Measurements from ENCODE around the gene DNPH1.

The DNPH1 gene

DNA sequence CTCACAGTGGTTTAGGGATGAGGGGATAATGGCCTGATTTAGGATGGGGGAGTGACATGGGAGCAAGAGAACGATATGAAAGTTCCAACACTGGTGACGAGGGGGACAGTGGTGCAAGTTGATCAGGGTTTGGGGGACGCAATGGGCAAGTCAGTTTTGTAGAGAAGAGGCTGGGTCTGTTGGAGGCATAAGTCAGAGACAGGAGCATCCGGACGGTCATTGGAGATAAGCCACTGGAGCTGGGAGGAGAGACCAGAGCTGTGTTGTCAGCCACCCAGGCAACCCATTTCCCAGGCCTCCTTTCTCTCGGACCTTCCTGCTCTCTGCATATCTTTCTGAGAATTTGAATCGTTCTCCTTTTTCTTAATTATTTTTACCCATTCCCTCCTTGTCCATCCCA, 9.5 kb downstream of the DNPH1 start:
- no peak overlapping the region for H3K27ac ChIP-seq
- no peak for DNase-seq (ENCODE audit: low read depth, low spot score)

DNA sequence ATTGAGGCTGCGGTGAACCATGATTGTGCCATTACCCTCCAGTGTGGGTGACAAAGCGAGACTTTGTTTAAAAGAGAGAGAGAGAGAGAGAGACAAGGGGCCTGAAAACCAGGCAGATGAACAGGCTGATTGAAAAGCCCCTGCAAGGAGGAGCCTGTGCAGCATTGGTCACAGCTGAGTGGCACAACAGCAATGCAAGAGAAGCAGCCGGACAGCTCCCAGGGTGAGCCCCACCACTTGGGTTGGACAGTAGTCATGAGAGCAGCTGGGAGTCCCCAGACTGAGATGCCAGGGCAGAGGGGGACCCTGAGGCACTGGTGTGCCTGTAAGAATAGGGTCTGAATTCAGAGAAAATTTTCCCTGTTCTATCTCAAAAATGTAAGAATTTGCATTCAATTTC, 10.2 kb downstream of the DNPH1 start:
- DNase-seq (ENCODE audit: low read depth, low spot score), result no peak
- no peak overlapping the region for H3K27ac ChIP-seq

DNA sequence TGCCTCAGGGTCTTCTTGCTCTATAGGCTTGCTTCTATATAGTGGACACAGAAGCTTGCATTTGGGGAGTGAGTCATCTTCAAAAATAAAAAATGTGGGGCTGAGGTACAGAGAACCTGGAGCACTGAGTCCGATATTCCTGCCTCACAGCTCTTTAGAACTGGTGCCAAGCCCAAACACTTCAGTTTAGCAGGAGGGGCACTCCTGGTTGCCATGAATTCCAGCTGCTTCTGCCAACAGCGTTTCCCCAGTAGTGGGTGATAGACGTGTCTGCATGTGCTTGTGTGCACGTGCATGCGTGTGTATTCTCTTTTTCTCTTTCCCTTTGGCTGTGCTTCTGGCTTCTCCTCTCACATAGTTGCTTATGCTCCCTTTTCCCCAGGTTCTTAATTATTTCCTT, 11.9 kb downstream of the DNPH1 start:
- DNase-seq (ENCODE audit: low read depth, low spot score), result no peak
- H3K27ac ChIP-seq, result no peak overlapping the region

DNA sequence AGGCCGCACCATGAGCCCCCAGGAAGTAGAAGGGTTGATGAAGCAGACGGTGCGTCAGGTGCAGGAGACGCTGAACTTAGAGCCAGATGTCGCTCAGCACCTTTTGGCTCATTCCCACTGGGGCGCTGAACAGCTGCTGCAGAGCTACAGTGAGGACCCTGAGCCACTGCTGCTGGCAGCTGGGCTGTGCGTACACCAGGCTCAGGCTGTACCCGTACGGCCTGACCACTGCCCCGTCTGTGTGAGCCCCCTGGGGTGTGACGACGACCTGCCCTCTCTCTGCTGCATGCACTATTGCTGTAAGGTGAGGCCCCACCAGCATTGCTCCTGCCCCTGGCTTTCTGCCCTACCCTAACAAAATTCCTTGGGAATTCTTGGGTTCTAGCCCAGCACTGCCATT, 13.1 kb downstream of the DNPH1 start:
- DNase-seq (ENCODE audit: low read depth, low spot score), result no peak
- no peak overlapping the region for H3K27ac ChIP-seq

DNA sequence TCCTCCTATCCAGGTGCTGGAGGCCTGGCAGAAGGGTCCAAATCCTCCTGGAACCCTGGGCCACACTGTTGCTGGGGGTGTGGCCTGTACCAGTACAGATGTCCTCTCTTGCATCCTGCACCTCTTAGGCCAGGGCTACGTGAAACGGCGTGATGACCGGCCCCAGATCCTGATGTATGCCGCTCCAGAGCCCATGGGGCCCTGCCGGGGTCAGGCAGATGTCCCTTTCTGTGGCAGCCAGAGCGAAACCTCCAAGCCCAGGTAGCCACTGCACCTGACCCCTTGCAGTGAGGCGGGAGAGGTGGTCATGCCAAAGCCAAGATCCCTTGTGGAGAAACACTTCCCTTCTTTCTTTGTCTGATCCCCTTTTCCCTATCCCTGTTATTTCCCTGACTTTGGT, 14.2 kb downstream of the DNPH1 start:
- no peak for DNase-seq (ENCODE audit: low read depth, low spot score)

DNA sequence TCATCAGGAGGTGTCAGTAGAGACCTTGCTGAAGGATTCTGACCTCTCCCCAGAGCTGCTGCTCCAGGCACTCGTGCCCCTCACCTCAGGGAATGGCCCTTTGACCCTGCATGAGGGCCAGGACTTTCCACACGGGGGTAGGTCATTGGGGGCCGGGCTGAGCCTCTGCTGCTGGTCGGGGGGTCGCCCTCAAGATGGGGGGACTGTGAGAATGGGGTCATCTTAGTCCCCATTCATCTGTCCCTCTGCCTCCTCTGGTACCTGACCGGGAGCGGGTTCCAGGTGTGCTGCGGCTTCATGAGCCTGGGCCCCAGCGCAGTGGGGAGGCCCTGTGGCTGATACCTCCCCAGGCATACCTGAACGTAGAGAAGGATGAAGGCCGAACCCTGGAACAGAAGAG, 15.8 kb downstream of the DNPH1 start:
- H3K27ac ChIP-seq, result no peak overlapping the region
- no peak for DNase-seq (ENCODE audit: low read depth, low spot score)

More for the DNA sequence above, 14.2 kb downstream of the DNPH1 start:
- no peak overlapping the region for H3K27ac ChIP-seq

DNA sequence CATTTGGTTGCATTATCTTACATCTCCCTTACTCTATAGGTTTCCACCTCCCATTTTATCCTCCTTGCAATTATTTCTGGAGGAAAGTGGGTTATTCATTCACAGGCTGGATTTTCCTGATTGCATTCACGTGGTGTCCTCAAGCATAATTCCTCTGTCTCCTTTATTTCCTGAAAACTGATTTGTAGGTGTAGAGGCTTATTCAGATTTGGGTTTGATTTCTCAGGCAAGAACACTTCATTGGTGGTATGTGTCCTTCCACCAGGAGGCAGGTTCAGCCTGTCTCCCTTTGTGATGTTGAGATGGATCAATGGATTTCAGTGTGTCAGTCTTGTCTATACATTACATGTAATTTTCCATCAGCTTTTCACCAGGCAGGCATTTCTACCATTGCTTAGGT, 17.3 kb downstream of the DNPH1 start:
- no peak overlapping the region for H3K27ac ChIP-seq
- no peak for DNase-seq (ENCODE audit: low read depth, low spot score)

DNA sequence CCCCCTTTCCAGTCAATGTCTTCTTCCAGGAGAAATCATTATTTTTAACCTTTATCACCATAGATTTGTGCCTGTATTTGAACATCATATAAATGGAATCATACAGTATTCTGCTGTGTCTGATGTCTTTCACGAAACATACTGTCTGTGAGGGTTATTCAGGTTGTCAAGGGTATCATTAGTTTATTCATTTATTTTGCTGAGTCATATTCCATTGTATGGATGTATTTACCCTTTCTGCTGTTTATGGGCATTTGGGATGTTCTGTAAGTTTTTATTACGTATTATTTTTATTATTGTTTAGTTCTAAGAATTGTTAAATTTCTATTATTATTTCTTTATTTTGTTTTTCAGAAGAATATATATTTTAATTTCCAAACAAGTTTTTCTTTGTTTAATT, 22.0 kb downstream of the DNPH1 start:
- DNase-seq (ENCODE audit: low read depth, low spot score), result no peak
- no peak overlapping the region for H3K27ac ChIP-seq

DNA sequence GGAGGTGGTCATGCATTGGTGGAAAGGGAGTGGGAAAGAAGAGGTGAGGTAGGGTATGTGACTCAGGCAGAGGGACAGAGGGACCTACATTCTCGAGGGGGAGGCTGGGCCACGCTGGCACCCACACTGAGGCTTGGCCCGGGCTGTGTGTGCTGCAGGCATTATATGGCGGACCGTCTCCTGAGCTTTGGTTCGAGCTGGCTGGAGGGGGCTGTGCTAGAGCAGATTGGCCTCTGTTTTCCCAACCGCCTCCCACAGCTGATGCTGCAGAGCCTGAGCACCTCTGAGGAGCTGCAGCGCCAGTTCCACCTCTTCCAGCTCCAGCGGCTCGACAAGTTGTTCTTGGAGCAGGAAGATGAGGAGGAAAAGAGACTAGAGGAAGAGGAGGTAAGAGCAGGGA, 23.4 kb downstream of the DNPH1 start:
- no peak for DNase-seq (ENCODE audit: low read depth, low spot score)
- H3K27ac ChIP-seq, result no peak overlapping the region

DNA sequence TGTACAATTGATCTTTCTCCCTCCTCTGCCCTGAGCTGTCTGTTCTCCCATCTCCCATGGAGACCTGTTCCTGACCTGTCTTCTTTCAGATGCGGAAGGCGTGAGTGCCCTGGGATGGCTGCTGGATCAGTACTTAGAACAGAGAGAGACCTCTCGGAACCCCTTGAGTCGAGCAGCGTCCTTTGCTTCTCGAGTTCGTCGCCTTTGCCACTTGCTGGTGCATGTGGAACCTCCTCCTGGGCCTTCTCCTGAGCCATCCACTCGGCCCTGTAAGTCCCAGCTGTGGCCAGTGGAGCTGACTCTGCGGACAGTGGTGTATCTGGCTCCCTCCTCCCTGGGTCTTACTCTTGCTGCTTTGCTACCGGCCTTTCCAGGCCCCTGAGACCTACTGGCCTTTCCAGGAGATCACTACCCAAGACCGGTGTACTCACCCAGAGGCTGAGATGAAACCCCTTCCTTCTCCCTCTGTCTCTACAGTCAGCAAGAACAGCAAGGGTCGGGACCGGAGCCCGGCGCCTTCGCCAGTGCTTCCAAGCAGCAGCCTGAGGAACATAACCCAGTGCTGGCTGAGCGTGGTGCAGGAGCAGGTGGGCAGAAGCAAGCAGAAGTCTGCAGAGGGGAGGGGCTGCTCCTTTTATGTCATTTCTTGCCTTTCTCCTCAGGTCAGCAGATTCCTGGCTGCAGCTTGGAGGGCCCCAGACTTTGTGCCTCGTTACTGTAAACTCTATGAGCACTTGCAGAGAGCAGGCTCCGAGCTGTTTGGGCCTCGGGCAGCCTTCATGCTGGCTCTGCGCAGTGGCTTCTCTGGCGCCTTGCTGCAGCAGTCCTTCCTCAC, 24.8 kb downstream of the DNPH1 start:
- no peak for DNase-seq (ENCODE audit: low read depth, low spot score)
- no peak overlapping the region for H3K27ac ChIP-seq

DNA sequence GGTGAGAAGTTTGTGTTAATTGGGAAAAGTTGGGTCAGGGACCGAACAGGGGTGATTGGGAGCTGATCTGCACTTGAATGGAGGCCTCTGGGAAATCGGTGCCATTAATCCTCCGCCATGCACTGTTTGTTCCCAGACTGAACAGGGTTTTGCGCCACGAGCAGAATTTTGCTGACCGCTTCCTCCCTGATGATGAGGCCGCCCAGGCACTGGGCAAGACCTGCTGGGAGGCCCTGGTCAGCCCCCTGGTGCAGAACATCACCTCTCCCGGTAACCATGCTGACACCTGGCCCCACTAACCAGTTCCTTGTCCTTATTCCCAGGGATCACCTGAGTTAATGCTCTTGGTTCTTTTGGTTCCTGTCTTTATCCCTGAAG, 25.6 kb downstream of the DNPH1 start:
- no peak overlapping the region for H3K27ac ChIP-seq
- no peak for DNase-seq (ENCODE audit: low read depth, low spot score)

DNA sequence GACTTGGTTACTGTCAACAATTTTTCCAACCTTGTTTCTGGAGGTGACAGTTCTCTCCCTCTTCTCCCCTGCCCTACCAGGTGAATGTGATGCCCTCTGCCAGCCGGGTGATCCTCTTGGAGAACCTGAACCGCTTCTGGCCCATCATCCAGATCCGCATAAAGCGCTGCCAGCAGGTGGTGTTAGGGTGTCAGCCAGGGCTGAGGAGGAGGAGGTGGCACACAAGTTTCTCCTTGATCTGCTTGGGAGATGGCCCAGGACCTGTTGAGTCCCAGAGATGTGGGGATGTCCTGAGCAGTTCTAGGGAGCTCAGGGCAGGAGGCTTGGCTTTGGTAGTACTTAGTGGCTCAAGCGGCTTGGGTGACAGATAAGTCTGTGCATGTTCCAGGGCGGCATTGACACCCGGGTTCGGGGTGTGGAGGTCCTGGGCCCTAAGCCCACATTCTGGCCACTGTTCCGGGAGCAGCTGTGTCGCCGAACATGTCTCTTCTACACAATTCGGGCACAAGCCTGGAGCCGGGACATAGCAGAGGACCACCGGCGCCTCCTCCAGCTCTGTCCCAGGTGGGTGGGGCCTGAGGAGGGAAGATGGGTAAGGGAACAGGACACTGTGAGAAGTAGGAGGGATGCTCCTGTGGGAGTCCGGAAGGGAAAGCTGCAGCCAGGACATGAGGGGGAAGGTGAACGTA, 26.1 kb downstream of the DNPH1 start:
- no peak for DNase-seq (ENCODE audit: low read depth, low spot score)
- H3K27ac ChIP-seq, result no peak overlapping the region

DNA sequence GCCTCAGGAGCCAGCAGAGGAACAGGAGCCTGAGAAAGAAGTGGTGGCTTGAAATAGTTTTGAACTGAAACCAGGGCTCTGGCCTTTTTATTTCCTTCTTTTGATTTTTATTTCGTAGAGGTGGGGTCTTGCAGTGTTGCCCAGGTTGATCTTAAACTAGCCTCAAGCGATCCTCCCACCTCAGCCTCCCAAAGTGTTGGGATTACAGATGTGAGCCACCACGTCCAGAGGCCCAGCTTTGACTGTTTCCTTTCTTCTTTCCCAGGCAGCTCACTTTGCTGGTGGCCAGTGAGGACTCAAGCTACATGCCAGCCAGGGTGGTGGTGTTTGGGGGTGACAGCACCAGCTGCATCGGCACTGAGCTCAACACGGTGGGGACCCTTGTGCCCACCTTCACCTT, 26.8 kb downstream of the DNPH1 start:
- no peak for DNase-seq (ENCODE audit: low read depth, low spot score)
- no peak overlapping the region for H3K27ac ChIP-seq

DNA sequence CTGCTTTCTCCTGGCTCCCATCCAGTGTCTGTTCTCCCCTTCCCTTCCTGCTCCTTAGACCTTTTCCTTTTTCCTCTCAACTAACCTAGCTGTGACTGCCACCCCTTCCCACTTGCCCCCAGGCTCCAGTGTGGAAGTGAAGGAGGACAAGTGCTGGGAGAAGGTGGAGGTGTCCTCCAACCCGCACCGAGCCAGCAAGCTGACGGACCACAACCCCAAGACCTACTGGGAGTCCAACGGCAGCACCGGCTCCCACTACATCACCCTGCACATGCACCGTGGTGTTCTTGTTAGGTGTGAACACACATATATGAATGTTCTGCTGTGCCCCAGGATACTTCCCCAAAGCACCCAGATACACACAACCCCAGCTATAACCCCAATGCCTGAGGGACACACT, 28.7 kb downstream of the DNPH1 start:
- no peak overlapping the region for H3K27ac ChIP-seq
- no peak for DNase-seq (ENCODE audit: low read depth, low spot score)

DNA sequence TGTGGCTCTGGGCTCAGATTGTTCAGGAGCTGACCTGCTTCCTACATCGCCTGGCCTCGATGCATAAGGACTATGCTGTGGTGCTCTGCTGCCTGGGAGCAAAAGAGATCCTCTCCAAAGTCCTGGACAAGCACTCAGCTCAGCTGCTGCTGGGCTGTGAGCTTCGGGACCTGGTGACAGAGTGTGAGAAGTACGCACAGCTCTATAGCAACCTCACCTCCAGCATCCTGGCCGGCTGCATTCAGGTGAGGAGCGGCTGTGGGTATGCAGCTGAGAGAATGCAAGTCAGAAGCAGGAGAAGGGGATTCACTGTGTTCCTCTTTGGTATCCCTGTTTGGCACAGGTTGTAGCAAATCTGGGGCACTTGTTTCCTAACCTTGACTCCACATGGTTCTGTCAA, 29.4 kb downstream of the DNPH1 start:
- DNase-seq (ENCODE audit: low read depth, low spot score), result no peak
- no peak overlapping the region for H3K27ac ChIP-seq

DNA sequence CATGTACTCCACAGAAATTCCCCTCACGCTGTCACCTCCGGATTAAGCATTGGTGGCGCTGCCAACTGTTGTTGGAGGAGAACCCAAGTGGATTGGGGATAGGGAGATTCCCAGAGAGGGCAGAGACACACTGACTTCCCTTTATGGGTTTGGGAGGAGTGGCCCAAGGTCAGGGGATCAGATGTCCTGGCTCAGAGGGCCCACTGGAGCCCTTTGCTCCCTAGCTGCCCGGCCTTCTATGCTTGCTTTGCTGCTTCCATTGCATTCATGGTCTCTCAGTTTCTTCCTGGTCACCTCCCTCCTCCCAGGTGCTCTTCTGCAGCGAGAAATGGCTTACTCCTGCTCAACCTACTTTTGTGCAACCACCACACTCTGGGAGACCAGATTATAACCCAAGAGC, 32.9 kb downstream of the DNPH1 start:
- H3K27ac ChIP-seq, result no peak overlapping the region
- no peak for DNase-seq (ENCODE audit: low read depth, low spot score)

DNA sequence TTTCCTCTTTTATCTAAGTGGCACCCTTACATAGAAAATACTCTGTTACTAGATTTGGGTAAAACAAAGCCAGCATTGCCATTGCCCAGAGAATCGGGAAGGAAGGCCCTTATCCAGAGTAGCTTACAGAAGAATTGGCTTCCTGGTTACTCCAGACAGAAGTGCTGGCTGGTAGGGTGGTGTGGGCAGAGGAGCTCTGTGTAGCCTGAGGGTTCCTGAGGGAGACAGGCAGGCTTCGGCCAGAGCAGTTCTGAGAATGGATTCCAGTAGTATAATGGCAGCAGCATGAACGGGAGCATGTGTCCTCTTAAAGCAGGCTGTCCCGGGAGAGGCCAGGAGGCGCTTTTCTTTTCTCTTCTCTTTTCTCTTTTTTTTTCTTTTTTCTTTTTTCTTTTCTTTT, 35.4 kb downstream of the DNPH1 start:
- DNase-seq (ENCODE audit: low read depth, low spot score), result no peak
- H3K27ac ChIP-seq, result no peak overlapping the region

DNA sequence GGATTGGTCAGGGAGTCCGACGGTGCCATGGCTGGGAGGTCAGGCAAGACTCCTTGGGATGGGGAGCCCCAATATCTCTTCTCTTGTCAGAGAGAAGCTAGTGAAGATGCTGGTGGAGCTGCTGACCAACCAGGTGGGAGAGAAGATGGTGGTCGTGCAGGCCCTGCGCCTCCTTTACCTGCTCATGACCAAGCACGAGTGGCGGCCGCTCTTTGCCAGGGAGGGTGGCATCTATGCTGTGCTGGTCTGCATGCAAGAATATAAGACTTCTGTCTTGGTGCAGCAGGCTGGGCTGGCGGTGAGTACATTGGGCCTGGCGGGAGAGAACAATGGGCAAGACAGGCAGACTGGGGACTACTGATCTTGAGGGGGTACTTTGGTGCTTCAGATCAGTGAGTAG, 36.4 kb downstream of the DNPH1 start:
- no peak overlapping the region for H3K27ac ChIP-seq
- DNase-seq (ENCODE audit: low read depth, low spot score), result no peak

DNA sequence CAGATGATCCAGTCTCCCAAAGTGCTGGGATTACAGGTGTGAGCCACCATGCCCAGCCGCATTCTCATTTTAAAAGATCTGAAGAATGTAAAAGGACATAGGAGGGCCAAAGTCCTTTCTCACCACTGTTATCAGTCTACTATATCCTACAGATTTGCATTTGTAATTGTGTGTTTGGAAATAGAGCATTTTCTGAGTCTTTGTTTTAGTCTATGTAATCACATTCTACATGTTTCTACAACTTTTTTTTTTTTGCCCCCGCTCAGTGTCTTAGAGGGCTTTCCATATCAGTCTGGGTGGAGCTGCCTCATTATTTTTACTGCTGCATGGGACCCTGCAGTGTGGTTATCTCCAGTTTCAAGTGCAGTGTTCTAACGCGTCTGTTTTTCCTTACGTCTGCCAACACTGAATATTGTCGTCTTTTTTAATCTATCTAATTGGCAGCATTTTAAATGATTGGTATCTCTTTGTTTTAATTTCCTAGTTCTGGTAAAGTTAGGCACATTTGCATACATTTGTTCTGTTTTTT, 39.4 kb downstream of the DNPH1 start:
- DNase-seq (ENCODE audit: low read depth, low spot score), result no peak
- H3K27ac ChIP-seq, result no peak overlapping the region

DNA sequence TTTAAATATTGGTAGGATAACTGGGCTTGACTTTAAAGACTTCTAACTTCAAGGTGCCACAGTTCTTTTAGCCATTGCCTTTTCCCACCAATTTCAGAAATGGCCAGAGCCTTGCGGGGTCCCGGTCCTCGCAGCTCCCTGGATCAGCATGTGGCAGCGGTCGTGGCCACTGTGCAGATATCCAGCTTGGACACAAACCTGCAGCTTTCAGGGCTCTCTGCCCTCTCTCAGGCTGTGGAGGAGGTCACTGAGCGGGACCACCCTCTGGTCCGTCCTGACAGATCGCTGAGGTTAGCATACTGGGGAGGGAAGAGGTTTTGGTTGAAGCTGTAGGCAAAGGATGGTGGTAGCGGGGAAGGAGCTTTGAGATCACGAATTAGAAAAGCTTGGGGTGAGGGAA, 40.9 kb downstream of the DNPH1 start:
- H3K27ac ChIP-seq, result no peak overlapping the region
- DNase-seq (ENCODE audit: low read depth, low spot score), result no peak

DNA sequence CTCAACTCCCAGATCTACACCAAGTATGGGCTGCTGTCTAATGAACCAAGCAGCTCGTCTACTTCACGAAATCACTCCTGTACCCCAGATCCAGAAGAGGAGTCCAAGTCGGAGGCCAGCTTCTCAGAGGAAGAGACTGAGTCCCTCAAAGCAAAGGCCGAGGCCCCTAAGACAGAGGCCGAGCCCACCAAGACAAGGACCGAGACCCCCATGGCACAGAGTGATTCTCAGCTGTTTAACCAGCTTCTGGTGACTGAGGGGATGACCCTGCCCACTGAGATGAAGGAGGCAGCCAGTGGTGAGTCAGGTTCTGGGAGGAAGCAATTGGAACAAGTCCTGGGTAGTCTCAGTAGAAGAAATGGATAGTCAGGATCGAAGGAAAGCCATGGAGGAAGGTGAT, 41.5 kb downstream of the DNPH1 start:
- no peak for DNase-seq (ENCODE audit: low read depth, low spot score)
- H3K27ac ChIP-seq, result no peak overlapping the region

DNA sequence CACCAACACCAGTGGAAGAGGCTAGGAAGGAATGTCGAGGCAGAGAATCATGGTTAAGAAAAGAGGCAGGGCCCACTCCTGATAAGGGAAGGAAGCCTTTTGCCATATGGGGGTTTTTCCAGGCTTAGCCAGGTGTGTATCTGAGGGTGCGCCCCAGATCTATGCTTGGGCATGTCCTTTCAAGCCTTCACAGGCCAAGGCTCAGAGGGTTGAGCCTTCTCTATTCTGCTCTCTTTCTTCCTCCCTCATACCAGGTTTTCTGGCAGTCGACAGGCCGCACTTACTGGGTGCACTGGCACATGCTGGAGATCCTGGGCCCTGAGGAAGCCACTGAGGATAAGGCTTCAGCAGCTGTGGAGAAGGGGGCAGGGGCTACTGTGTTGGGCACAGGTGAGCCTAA, 42.6 kb downstream of the DNPH1 start:
- peak overlapping the region; percentile 47 for H3K27ac ChIP-seq
- no peak for DNase-seq (ENCODE audit: low read depth, low spot score)

Measured in epithelial cell of prostate (primary cell).